GM18508 (cell line): ENCODE results near the gene KLF7.

Experiments used
- ATAC-seq: cut with Tn5 transposase; IDR thresholded peaks from one replicate; pipeline ENCODE4 v1.9.1; 2021; ENCODE audit warnings: moderate number of reproducible peaks; ENCODE audit not compliant: insufficient read depth, unreplicated experiment

Gene KLF7

GRCh38 chr2:207150284-207150683 lies 15.5 kb downstream of the KLF7 start:
- ATAC-seq = no peak

- peak; percentile 68 for ATAC-seq
Observed at GRCh38 chr2:207149249-207150213, 16.2 kb downstream of the KLF7 start.

- no peak for ATAC-seq
Observed at GRCh38 chr2:207148020-207148419, 17.7 kb downstream of the KLF7 start.

- ATAC-seq = no peak
Observed at GRCh38 chr2:207144173-207144785, 21.5 kb downstream of the KLF7 start.

- no peak for ATAC-seq
Observed at GRCh38 chr2:207143215-207144172, 22.3 kb downstream of the KLF7 start.

- ATAC-seq = no peak
Observed at GRCh38 chr2:207142461-207142860, 23.3 kb downstream of the KLF7 start.

- ATAC-seq = no peak
Observed at GRCh38 chr2:207141386-207141785, 24.4 kb downstream of the KLF7 start.

- no peak for ATAC-seq
Observed at GRCh38 chr2:207140265-207140664, 25.5 kb downstream of the KLF7 start.

GRCh38 chr2:207139552-207139951 lies 26.2 kb downstream of the KLF7 start:
- no peak for ATAC-seq

- no peak for ATAC-seq
Observed at GRCh38 chr2:207138627-207139297, 27.0 kb downstream of the KLF7 start.

GRCh38 chr2:207137596-207138337 lies 28.0 kb downstream of the KLF7 start:
- no peak for ATAC-seq

- no peak for ATAC-seq
Observed at GRCh38 chr2:207136874-207137273, 28.9 kb downstream of the KLF7 start.

GRCh38 chr2:207135801-207136457 lies 29.8 kb downstream of the KLF7 start:
- ATAC-seq = no peak

- no peak for ATAC-seq
Observed at GRCh38 chr2:207135340-207135739, 30.4 kb downstream of the KLF7 start.

- ATAC-seq = no peak
Observed at GRCh38 chr2:207133820-207134519, 31.8 kb downstream of the KLF7 start.

GRCh38 chr2:207133458-207133819 lies 32.3 kb downstream of the KLF7 start:
- no peak for ATAC-seq

GRCh38 chr2:207132019-207132418 lies 33.7 kb downstream of the KLF7 start:
- no peak for ATAC-seq

GRCh38 chr2:207131594-207131993 lies 34.2 kb downstream of the KLF7 start:
- ATAC-seq = no peak
